ENCODE results near the gene GPATCH2.
"Not testable (repeated sequence)": the region's sequence is repeated elsewhere in the genome, so short reads cannot be mapped to it uniquely, and the experiment has no call there.

GPATCH2 gene

GRCh38 chr1:217435204-217435603, 195.7 kb downstream of the GPATCH2 start:
- no peak for DNase-seq

- no peak for DNase-seq
Observed at GRCh38 chr1:217433664-217434063, 197.2 kb downstream of the GPATCH2 start.

GRCh38 chr1:217432339-217432738, 198.6 kb downstream of the GPATCH2 start:
- no peak for DNase-seq

- DNase-seq = no peak
Observed at GRCh38 chr1:217431395-217431794, 199.5 kb downstream of the GPATCH2 start.

GRCh38 chr1:217425422-217425821, 205.5 kb downstream of the GPATCH2 start:
- no peak for DNase-seq

DNA sequence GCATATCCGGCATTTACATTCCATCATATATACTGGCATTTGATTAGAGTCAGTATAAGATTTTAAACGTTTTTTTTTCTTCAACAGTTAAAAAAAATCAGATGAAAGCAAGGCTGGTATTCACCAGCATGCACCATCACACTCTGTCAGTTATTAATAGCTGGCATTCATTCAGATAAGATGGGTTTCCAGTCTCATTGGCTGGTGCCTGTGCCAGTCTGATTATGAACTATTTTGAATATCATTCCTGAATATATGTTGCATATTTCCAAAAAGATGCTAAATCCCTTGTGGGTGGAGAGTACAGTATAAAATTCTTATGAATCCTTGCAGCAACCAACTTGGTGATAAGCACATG, 211.7 kb downstream of the GPATCH2 start:
- DNase-seq = no peak

- no peak for DNase-seq
Observed at GRCh38 chr1:217418269-217419193, 212.4 kb downstream of the GPATCH2 start.

GRCh38 chr1:217417363-217417762, 213.5 kb downstream of the GPATCH2 start:
- DNase-seq = no peak

DNA sequence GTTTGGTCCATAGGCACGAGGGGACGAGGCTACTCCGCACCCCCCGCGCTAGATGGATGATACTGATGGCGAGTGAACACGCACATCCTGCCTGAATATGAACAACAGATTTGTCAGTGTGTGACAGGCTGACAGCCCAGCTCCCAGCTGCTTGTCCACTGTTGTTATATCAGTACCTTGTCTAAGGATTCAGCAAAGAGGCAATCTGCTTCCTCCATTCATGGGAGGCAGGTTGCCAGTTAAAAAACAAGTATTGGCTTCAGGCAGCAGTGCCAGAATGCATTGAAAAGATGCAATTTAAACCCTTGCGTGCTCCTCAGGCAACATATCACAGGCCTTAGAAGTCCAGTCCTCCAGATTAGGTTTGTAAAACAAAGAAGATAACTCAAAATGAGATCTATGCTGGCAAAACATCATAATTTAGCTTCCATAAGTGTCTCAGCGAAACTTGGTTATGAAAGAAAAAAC, 223.3 kb downstream of the GPATCH2 start:
- DNase-seq = no peak

- no peak for DNase-seq
Observed at GRCh38 chr1:217403026-217403720, 227.7 kb downstream of the GPATCH2 start.

DNA sequence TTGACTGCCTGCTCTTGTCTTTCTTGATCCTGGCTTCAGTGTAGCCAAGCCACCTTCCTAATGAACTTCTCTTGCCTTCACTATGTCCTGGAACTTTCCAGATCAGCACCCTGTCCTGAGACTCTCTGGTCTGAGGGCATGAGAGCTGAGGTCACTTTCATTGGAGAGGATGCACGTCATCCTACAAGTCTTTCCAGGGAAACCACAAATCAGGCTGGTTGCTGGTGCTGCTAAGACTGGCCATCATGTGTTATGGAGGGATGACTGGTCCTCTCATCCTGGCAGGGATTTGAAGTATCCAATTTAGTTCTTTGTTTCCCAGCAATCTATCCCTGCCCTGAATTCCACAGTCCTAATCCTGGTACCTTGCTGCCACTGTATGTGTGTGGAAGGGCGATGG, 228.6 kb downstream of the GPATCH2 start:
- no peak for DNase-seq

DNA sequence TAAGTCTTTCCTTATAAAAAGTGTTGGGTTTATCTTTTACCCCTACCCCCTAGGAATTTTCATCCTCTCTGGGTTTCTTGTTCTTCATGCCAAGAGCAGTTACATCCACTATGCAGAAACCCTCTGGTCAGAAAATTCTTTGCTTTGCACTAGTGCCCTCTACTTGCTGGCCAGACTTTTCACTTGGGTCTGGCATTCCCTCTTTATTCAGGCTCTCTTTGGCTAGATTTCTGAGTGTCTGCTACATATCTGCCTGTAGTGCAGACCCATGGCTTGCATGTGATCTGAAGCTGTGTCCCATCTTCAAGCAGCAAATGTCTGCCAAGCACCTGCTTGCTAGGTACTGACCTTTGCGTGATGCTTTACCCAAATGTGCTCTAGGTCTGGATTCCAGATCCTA, 237.0 kb downstream of the GPATCH2 start:
- DNase-seq = no peak

DNA sequence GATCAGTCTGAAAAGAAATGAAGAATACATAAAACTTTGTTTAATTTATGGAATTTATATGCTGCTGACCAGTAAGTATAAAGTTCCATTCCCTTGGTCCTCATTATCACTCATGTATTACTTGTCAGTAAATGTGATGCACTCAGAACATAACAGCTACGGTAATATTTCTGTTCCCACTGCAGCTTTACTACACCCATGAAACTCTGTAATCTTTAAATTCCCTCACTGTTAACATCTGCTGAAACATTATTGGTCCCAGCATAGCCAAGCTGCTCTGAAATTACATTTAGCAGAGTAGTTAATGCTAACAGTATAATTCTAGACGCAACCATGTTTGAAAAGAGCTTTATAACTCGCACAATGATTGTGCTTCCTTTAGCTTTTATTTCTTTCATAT, 238.4 kb downstream of the GPATCH2 start:
- DNase-seq = no peak

DNA sequence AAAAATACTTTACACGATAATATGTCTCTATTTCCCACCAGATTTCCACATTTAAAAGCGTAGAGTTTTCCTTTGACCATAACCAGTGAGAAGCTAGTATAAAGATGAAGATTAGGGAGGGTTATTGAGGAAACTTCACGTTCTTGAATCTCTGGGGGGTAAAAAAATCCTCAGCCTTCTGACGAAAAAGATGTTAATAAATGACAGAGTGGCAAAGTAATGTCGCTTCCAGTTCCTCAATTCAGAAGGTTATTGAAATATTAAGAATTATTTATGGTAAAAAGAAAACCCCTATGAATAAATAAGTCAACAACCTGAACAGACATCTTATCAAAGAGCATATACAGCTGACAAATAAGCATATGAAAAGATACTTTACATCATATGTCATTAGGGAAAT, 241.0 kb downstream of the GPATCH2 start:
- no peak for DNase-seq

DNA sequence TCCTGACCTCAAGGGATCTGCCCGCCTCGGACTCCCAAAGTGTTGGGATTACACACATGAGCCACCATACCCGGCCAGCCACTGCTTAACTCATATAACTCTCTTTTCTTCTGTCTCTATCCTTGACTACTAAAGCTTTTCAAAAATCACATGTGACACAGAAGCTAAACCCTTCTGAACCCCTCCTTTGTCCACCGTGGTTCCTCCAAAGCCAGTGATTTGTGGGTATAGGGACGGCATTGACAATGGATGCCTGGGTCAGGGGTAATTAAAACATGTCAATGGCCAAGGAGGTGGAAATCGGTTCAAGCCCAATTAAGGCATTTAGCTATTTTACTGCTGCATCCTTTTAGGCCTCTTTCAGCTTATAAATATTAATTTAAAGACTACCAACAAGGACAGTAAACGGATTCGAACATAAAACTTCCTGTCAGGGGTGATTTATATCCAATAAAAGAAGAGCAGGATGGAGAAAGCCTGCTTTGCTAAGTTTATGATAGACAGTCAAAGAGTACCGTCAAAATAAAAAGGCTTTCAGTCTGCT, 242.3 kb downstream of the GPATCH2 start:
- no peak for DNase-seq

DNA sequence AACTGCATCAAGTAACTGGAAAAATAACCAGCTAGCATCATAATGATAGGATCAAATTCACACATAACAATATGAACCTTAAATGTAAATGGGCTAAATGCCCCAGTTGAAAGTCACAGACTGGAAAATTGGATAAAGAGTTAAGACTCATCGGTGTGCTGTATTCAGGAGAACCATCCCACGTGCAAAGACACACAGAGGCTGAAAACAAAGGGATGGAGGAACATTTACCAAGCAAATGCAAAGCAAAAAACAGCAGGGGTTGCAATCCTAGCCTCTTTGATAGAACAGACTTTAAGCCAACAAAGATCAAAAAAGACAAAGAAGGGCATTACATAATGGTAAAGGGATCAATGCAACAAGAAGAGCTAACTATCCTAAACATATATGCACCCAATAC, 249.1 kb downstream of the GPATCH2 start:
- DNase-seq = not testable (repeated sequence)

- not testable (repeated sequence) for DNase-seq
Observed at GRCh38 chr1:217379804-217380203, 251.1 kb downstream of the GPATCH2 start.

DNA sequence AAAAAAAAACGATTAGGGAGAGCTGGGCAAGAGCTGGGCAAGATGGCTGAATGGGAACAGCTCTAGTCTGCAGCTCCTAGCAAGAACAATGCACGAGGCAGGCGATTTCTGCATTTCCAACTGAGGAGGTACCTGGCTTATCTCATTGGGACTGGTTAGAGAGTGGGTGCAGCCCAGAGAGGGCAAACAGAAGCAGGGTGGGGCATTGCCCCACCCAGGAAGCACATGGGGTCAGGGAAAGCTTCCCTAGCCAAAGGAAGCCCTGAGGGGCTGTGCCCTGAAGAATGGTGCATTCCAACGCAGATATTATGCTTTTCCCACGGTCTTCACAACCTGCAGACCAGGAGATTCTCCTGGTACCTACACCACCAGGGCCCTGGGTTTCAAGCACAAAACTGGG, 251.6 kb downstream of the GPATCH2 start:
- no peak for DNase-seq

All from activated CD4-positive, alpha-beta T cell treated with anti-CD3 and anti-CD28 coated beads, Interleukin-2, amount 50 U/mL, for 4 hours (primary cell).